Measurements from ENCODE around the gene MTIF3. TPM values are rescaled to one million over a fixed set of nuclear protein-coding genes. Genes with fewer than 3 reads are reported as not detected.

Gene MTIF3
- total RNA-seq, 1 donor from 2014 or later: 41.6 TPM

GRCh38 chr13:27419328-27419727 is 31.0 kb downstream of the MTIF3 start:
- no peak overlapping the region for H3K4me3 Mint-ChIP-seq (ENCODE audit: unreplicated experiment)
- DNase-seq (ENCODE audit: extremely low spot score, unreplicated experiment): no peak
- peaks cover 5% of the 10 kb centered on the region for H3K4me1 Mint-ChIP-seq (ENCODE audit: unreplicated experiment)

DNA sequence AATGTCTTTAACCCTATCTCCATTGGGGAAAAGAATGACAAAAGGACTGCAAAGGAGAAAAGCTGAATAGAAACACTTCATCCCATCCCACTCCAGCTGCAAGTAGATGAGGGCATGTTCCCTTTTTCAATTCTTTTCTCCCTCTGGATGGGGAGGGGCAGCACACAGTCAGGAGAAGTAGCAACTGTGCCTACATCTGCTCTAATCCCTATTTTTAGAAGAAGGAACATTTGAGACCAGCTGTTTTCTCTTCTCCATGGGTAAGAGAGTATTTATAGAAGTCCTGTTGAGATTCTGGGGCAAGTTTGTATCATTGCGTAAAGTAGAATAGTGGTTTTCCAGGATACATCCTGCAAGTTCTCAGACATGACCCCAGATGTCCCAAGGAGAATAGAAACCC is 35.2 kb downstream of the MTIF3 start:
- Mint-ChIP-seq H3K36me3 (ENCODE audit: unreplicated experiment) (no peaks in the 10 kb centered on the region), H3K4me1 (ENCODE audit: unreplicated experiment) (no peaks in the 10 kb centered on the region), H3K27ac (ENCODE audit: unreplicated experiment) (no peak overlapping the region), H3K27me3 (ENCODE audit: unreplicated experiment) (peaks cover 63% of the 10 kb centered on the region), H3K9me3 (ENCODE audit: unreplicated experiment) (peaks cover 2% of the 10 kb centered on the region), H3K4me3 (ENCODE audit: unreplicated experiment) (no peak overlapping the region)
- TF ChIP-seq, protein P1, sequence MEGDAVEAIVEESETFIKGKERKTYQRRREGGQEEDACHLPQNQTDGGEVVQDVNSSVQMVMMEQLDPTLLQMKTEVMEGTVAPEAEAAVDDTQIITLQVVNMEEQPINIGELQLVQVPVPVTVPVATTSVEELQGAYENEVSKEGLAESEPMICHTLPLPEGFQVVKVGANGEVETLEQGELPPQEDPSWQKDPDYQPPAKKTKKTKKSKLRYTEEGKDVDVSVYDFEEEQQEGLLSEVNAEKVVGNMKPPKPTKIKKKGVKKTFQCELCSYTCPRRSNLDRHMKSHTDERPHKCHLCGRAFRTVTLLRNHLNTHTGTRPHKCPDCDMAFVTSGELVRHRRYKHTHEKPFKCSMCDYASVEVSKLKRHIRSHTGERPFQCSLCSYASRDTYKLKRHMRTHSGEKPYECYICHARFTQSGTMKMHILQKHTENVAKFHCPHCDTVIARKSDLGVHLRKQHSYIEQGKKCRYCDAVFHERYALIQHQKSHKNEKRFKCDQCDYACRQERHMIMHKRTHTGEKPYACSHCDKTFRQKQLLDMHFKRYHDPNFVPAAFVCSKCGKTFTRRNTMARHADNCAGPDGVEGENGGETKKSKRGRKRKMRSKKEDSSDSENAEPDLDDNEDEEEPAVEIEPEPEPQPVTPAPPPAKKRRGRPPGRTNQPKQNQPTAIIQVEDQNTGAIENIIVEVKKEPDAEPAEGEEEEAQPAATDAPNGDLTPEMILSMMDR (IDR thresholded peaks at IDR 0.05): no peak
- DNase-seq (ENCODE audit: extremely low spot score, unreplicated experiment): no peak

More at GRCh38 chr13:27419328-27419727, 31.0 kb downstream of the MTIF3 start:
- Mint-ChIP-seq H3K9me3 (ENCODE audit: unreplicated experiment) (no peaks in the 10 kb centered on the region), H3K27ac (ENCODE audit: unreplicated experiment) (no peak overlapping the region), H3K27me3 (ENCODE audit: unreplicated experiment) (peaks cover 38% of the 10 kb centered on the region), H3K36me3 (ENCODE audit: unreplicated experiment) (no peaks in the 10 kb centered on the region)
- TF ChIP-seq, protein P1 (IDR thresholded peaks at IDR 0.05): no peak

DNA sequence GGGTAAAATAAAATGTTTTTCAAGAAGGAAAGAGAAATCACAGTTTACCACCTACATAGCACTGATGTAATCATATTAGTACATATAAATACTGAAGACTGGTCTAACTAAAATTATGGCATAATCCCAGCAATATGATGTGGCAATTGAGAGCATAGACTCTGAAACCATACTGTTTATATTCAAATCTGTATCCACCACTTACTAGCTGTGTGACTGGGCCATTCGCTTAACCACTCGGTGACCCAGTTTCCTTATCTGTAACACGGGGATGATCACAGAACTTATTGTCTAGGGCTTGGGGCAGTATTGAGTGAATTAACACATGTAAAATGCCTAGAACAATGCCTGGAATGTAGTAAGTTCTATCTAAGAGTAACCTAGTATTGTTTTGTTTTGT is 39.0 kb downstream of the MTIF3 start:
- Mint-ChIP-seq H3K9me3 (ENCODE audit: unreplicated experiment) (peaks cover 8% of the 10 kb centered on the region), H3K36me3 (ENCODE audit: unreplicated experiment) (no peaks in the 10 kb centered on the region), H3K27me3 (ENCODE audit: unreplicated experiment) (peaks cover 80% of the 10 kb centered on the region), H3K4me1 (ENCODE audit: unreplicated experiment) (no peaks in the 10 kb centered on the region), H3K27ac (ENCODE audit: unreplicated experiment) (no peak overlapping the region), H3K4me3 (ENCODE audit: unreplicated experiment) (no peak overlapping the region)
- DNase-seq (ENCODE audit: extremely low spot score, unreplicated experiment): no peak
- TF ChIP-seq, protein P1 (IDR thresholded peaks at IDR 0.05): no peak

DNA sequence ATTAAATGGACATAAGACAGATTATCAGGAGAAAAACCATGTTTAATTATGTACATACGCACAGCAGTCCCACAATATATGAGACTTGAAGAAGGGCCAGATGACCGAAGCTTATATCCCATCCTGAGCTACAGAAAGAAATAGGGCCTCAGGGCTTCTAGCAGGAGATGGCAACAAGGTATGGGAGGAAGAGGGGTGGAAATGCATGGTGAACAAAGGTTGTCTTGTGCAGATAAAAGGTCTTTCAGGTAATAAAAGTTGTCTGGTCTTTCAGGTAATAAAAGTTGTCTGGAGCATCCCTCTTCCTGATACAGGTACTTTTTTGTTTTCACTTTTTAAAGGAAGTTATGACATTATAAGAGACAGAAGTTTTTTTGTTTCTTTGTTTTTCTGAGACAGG is 41.4 kb downstream of the MTIF3 start:
- Mint-ChIP-seq H3K27ac (ENCODE audit: unreplicated experiment) (no peak overlapping the region), H3K27me3 (ENCODE audit: unreplicated experiment) (peaks cover 59% of the 10 kb centered on the region), H3K4me3 (ENCODE audit: unreplicated experiment) (no peak overlapping the region), H3K36me3 (ENCODE audit: unreplicated experiment) (no peaks in the 10 kb centered on the region), H3K4me1 (ENCODE audit: unreplicated experiment) (no peaks in the 10 kb centered on the region), H3K9me3 (ENCODE audit: unreplicated experiment) (peaks cover 8% of the 10 kb centered on the region)
- no peak for DNase-seq (ENCODE audit: extremely low spot score, unreplicated experiment)
- TF ChIP-seq, protein P1 (IDR thresholded peaks at IDR 0.05): no peak

DNA sequence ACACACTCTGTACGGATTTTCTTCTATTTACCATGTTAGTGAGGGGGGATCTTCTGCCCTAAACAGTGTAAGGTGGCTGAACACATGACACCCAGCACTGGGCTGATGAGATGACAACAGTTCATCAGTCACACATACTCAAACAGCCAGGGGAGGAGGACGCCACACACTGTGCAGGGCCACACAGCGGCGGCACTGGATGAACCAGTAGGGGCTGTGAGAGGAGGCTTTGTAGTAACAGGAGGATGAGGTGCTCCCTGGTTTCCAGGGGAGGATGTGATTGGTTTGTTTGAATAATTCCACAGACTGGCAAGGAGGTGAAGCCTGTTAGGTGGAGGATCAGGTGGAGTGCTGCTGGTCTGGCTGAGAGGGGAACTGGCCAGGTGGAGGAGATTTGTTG is 42.3 kb downstream of the MTIF3 start:
- DNase-seq (ENCODE audit: extremely low spot score, unreplicated experiment): no peak
- Mint-ChIP-seq H3K36me3 (ENCODE audit: unreplicated experiment) (no peaks in the 10 kb centered on the region), H3K27ac (ENCODE audit: unreplicated experiment) (no peak overlapping the region), H3K4me1 (ENCODE audit: unreplicated experiment) (peaks cover 8% of the 10 kb centered on the region), H3K27me3 (ENCODE audit: unreplicated experiment) (peaks cover 52% of the 10 kb centered on the region), H3K9me3 (ENCODE audit: unreplicated experiment) (peaks cover 8% of the 10 kb centered on the region), H3K4me3 (ENCODE audit: unreplicated experiment) (no peak overlapping the region)
- TF ChIP-seq, protein P1 (IDR thresholded peaks at IDR 0.05): no peak

Measured in osteocyte (in vitro differentiated cells).